Measurements from ENCODE around the gene VAMP2. TPM values are rescaled to one million over a fixed set of nuclear protein-coding genes. Genes with fewer than 3 reads are reported as not detected.
A peak's percentile ranks its signal among the peaks of the same experiment; 100 is the strongest.

VAMP2 gene
- total RNA-seq, 1 experiment from 2014 or later: 35.1 TPM

- ChIA-PET CTCF (interaction anchor here (0.6 to 2.1 kb wide), 7 partner anchors 19 to 716 kb away, joined by 3 to 8 read pairs (median 4); partner anchors contain the start of gene AURKB), POLR2A (ENCODE audit: unreplicated experiment) (interaction anchor here (0.6 to 1.3 kb wide), 4 partner anchors 25 to 1431 kb away, joined by 3 to 4 read pairs (median 4); no protein-coding TSS in a partner anchor)
- no peaks in the 10 kb centered on the region for H3K79me2 ChIP-seq (ENCODE audit: low read depth)
- H3K27me3 ChIP-seq (ENCODE audit: insufficient read depth, low read depth): no peaks in the 10 kb centered on the region
- H3K36me3 ChIP-seq (ENCODE audit: low read depth): no peaks in the 10 kb centered on the region
- peaks cover 11% of the 10 kb centered on the region for H3K4me1 ChIP-seq (replicated peaks; ENCODE audit: insufficient read depth)
- H3K9me2 ChIP-seq (ENCODE audit: insufficient read depth): no peaks in the 10 kb centered on the region
- H4K20me1 ChIP-seq (ENCODE audit: insufficient read depth): peaks cover 5% of the 10 kb centered on the region; the same call in 1 of the 2 replicates
- no peaks in the 10 kb centered on the region for H3K9me3 ChIP-seq (ENCODE audit: insufficient read depth, low read depth)
- BruUV-seq (replicated peaks): no TSS peak
- H3K4me2 ChIP-seq: peak overlapping the region; percentile 95
- no peak for TF ChIP-seq EZH2 (IDR thresholded peaks at IDR 0.05; ENCODE audit: low read depth)
- TF ChIP-seq, protein P1, sequence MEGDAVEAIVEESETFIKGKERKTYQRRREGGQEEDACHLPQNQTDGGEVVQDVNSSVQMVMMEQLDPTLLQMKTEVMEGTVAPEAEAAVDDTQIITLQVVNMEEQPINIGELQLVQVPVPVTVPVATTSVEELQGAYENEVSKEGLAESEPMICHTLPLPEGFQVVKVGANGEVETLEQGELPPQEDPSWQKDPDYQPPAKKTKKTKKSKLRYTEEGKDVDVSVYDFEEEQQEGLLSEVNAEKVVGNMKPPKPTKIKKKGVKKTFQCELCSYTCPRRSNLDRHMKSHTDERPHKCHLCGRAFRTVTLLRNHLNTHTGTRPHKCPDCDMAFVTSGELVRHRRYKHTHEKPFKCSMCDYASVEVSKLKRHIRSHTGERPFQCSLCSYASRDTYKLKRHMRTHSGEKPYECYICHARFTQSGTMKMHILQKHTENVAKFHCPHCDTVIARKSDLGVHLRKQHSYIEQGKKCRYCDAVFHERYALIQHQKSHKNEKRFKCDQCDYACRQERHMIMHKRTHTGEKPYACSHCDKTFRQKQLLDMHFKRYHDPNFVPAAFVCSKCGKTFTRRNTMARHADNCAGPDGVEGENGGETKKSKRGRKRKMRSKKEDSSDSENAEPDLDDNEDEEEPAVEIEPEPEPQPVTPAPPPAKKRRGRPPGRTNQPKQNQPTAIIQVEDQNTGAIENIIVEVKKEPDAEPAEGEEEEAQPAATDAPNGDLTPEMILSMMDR (conservative IDR thresholded peaks at IDR 0.05): peak; percentile 74
- intact Hi-C loops (cut with micrococcal nuclease; ENCODE audit: unreplicated experiment): loop anchor here (1.0 to 5.0 kb wide), 6 partner anchors 38 to 372 kb away; partner anchors contain the start of gene RPL26
- peak overlapping the region; percentile 87 for H3K27ac ChIP-seq
- peak overlapping the region; percentile 72 for H2AFZ ChIP-seq
- H3K4me3 ChIP-seq: peak overlapping the region; percentile 87
- DNase-seq: peak; percentile 67 to 87
- peaks cover 30% of the 10 kb centered on the region for H3F3A ChIP-seq (ENCODE audit: insufficient read depth, low read depth)
Observed at GRCh38 chr17:8118769-8119580, 43.8 kb downstream of the VAMP2 start.

GRCh38 chr17:8117980-8118768 lies 44.6 kb downstream of the VAMP2 start, which contains the start of gene ALOXE3:
Gene ALOXE3, minus strand, starts transcription at chr17:8118514. Its CDS starts 524 bp downstream, at chr17:8117990.
- Histone ChIP-seq H3K36me3 (ENCODE audit: low read depth) (no peaks in the 10 kb centered on the region), H3K27me3 (ENCODE audit: insufficient read depth, low read depth) (no peaks in the 10 kb centered on the region), H3F3A (ENCODE audit: insufficient read depth, low read depth) (peaks cover 30% of the 10 kb centered on the region), H3K9me3 (ENCODE audit: insufficient read depth, low read depth) (no peaks in the 10 kb centered on the region), H3K4me1 (replicated peaks; ENCODE audit: insufficient read depth) (peaks cover 11% of the 10 kb centered on the region), H3K27ac (peak within 1 kb of the TSS; percentile 87), H3K4me2 (peak within 1 kb of the TSS; percentile 95), H3K79me2 (ENCODE audit: low read depth) (no peaks in the 10 kb centered on the region), H4K20me1 (ENCODE audit: insufficient read depth) (peaks cover 5% of the 10 kb centered on the region; the same call in 1 of the 2 replicates), H2AFZ (peak within 1 kb of the TSS; percentile 79), H3K4me3 (peak within 1 kb of the TSS; percentile 87), H3K9me2 (ENCODE audit: insufficient read depth) (no peaks in the 10 kb centered on the region)
- POLR2A ChIA-PET (ENCODE audit: unreplicated experiment): interaction anchor here (0.6 kb wide), 1 partner anchor 24 kb away, joined by 3 read pairs; no protein-coding TSS in a partner anchor
- TSS peak; percentile 29 for BruUV-seq (replicated peaks)
- TF ChIP-seq EZH2 (IDR thresholded peaks at IDR 0.05; ENCODE audit: low read depth): no peak
- TF ChIP-seq, protein P1 (conservative IDR thresholded peaks at IDR 0.05): no peak
- peak; percentile 69 to 83 for DNase-seq
- CTCF ChIA-PET: interaction anchor here (0.5 to 1.3 kb wide), 4 partner anchors 44 to 715 kb away, joined by 4 to 6 read pairs (median 6); partner anchors contain the start of gene AURKB
- intact Hi-C loops (cut with micrococcal nuclease; ENCODE audit: unreplicated experiment): loop anchor here (2.0 to 5.0 kb wide), 5 partner anchors 37 to 371 kb away; partner anchors contain the start of gene RPL26

Measured in PC-9 (cell line).